Thymus (tissue), 11 donors: ENCODE measurements around the gene JAK1. TPM values are rescaled to one million over a fixed set of nuclear protein-coding genes. Genes with fewer than 3 reads are reported as not detected.

ENCODE experiments used
- DNase-seq, 9 donors: peaks; one replicate each; pipeline ENCODE4 v3.0.0-alpha.2; 2013; ENCODE audit warnings: low spot score in 9 of 9, low read depth in 6 of 9, missing footprints in 1 of 9
- H3K27ac ChIP-seq, 2 donors: one replicate each; pipeline ENCODE4 v1.5.1; 2013; ENCODE audit warnings: control low read depth in 1 of 2, low read depth in 1 of 2, low read length in 1 of 2, mild to moderate bottlenecking in 1 of 2, moderate library complexity in 1 of 2
- H3K27me3 ChIP-seq, 2 donors: one replicate each; pipeline ENCODE4 v1.5.1; 2013; ENCODE audit warnings: low read length in 1 of 2; ENCODE audit not compliant: control insufficient read depth in 2 of 2, insufficient read depth in 1 of 2
- H3K36me3 ChIP-seq, 2 donors: one replicate each; pipeline ENCODE4 v1.5.1; 2013; ENCODE audit warnings: low read length in 1 of 2, mild to moderate bottlenecking in 1 of 2, moderate library complexity in 1 of 2; ENCODE audit not compliant: control insufficient read depth in 2 of 2, insufficient read depth in 2 of 2
- H3K4me1 ChIP-seq, 2 donors: one replicate each; pipeline ENCODE4 v1.5.1; 2013; ENCODE audit warnings: low read length in 2 of 2; ENCODE audit not compliant: control insufficient read depth in 2 of 2, insufficient read depth in 2 of 2
- H3K4me3 ChIP-seq, 2 donors: one replicate each; pipeline ENCODE4 v1.5.1; 2013; ENCODE audit warnings: low read length in 2 of 2, control low read depth in 1 of 2, mild to moderate bottlenecking in 1 of 2
- H3K9me3 ChIP-seq, 2 donors: one replicate each; pipeline ENCODE4 v1.5.1; 2013; ENCODE audit warnings: low read length in 1 of 2, mild to moderate bottlenecking in 1 of 2; ENCODE audit not compliant: control insufficient read depth in 2 of 2, insufficient read depth in 1 of 2
- WGBS: extraction: QIAGEN DNeasy Blood & Tissue Kit; methylation state at CpG from one replicate; pipeline ENCODE4 v1.1.7; 2013; 5-methylcytosine and 5-hydroxymethylcytosine counted together
- polyA plus RNA-seq: library from polyadenylated mRNA; stranded (reverse); fragments of 200-250 nt; gene quantifications from one replicate; pipeline ENCODE4 v1.2.3, GENCODE V29; 2013
- total RNA-seq: library from RNA; stranded (reverse); fragments of 120-200 nt; gene quantifications from one replicate; pipeline ENCODE4 v1.2.4, GENCODE V29; 2013
- donor health status: healthy.

Gene JAK1
- total and polyA plus RNA-seq, 2 donors, result 97.4 to 101 TPM

DNA sequence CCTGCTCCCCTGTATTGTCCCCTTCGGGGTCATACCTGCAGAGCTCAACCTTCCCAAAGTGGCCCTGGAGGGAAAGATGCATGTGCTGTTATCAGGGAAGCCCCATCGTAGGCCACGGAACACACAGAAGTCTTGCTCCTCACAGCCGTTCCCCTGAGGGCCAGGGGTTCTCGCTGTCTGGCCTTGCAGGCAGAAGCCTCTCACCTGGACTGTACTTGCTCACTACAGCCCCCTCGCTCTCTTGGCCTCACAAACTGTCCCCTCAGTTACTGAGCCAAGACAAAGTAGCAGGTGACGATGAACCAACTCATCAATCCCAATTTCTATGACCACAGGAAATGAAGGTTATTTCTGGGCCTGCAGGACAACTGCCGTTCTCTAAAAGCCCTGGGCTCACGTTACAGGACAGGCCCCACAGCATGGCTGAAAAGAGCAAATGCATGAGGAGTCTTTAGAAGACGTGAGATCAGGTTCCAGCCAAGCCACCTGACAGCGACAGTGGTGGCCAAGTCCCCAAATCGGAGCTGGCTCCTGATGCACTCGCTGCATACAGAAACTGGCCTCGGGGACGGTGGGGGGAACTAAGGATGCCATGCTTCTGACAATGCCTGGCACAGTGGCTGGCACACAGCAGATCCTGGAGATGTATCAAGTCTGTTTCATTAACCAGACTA, 126.5 kb downstream of the JAK1 start:
- H3K9me3 ChIP-seq, result no peaks in the 10 kb centered on the region
- no peaks in the 10 kb centered on the region for H3K27me3 ChIP-seq
- 95% methylated on average over 15 of the region's 15 CpGs for WGBS
- H3K4me3 ChIP-seq, result no peak overlapping the region
- no peaks in the 10 kb centered on the region for H3K4me1 ChIP-seq
- no peak overlapping the region for H3K27ac ChIP-seq
- no peak for DNase-seq
- H3K36me3 ChIP-seq, result peaks cover 78 to 94% of the 10 kb centered on the region in 2 donors

DNA sequence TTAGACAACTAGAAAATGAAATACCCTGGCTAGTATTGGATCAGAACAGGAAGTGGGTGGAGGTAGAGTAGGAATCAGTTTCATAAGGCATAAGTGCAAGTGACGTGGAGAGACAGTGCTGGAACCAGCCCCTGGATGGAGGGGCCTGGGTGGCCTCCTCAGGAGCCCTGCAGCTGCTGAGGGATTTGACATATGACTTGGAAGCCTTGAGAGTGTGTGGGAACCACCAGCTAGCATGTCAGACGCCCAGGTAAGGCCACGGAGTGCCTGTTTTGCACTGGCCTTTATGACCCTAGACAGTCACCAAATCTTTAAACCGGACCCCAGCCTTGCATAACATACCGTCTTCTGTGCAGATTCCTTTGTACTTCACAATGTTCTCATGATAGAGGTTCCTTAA, 127.1 kb downstream of the JAK1 start:
- no peak for DNase-seq
- no peaks in the 10 kb centered on the region for H3K27me3 ChIP-seq
- H3K9me3 ChIP-seq, result no peaks in the 10 kb centered on the region
- WGBS, result 98% methylated on average over 5 of the region's 5 CpGs
- no peak overlapping the region for H3K27ac ChIP-seq
- no peak overlapping the region for H3K4me3 ChIP-seq
- H3K4me1 ChIP-seq, result no peaks in the 10 kb centered on the region
- H3K36me3 ChIP-seq, result peaks cover 74 to 92% of the 10 kb centered on the region in 2 donors

DNA sequence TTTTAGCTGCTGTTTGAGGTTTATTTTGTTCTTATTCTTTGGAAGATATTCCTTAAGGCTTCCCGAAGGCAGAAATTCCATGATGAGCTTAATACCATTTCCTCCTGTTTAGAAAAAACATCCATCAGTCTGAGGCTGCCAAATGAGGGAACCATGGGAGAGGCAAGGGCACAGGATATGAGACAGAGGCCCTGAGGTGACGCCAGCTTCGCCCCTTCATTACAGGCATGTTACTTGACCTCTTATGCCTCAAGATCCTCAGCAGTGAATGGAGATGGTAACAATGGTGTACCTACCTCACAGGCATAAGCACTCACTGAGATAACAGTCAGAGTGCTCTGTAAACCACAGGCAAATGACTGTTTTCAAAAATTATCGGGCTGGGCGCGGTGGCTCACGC, 127.9 kb downstream of the JAK1 start:
- Histone ChIP-seq H3K36me3 (peaks cover 71 to 92% of the 10 kb centered on the region in 2 donors), H3K9me3 (no peaks in the 10 kb centered on the region), H3K4me3 (no peak overlapping the region), H3K27ac (no peak overlapping the region), H3K4me1 (no peaks in the 10 kb centered on the region), H3K27me3 (no peaks in the 10 kb centered on the region)
- 98% methylated on average over 7 of the region's 7 CpGs for WGBS
- DNase-seq, result no peak

DNA sequence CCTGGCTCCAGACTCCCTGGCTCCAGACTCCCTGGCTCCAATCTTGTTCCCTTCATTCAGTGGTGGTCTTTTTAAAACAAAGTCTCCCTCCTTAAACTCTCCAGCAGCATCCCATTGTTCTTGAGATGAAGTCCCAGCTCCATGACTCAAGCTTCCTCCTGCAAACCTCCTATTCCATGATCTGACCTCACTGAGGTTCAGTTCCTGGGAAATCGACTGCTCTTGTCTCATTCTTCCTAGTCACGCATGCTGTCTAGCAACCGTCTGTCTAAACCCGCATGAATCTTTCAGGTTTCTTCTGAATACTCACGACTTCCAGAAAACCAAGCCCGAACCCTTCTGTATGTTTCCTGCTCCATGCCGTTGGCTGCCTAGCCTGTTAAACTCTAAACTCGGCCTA, 129.5 kb downstream of the JAK1 start:
- Histone ChIP-seq H3K4me3 (no peak overlapping the region), H3K27me3 (no peaks in the 10 kb centered on the region), H3K9me3 (no peaks in the 10 kb centered on the region), H3K36me3 (peaks cover 68 to 90% of the 10 kb centered on the region in 2 donors), H3K4me1 (no peaks in the 10 kb centered on the region), H3K27ac (no peak overlapping the region)
- DNase-seq, result no peak
- 98% methylated on average over 8 of the region's 8 CpGs for WGBS

DNA sequence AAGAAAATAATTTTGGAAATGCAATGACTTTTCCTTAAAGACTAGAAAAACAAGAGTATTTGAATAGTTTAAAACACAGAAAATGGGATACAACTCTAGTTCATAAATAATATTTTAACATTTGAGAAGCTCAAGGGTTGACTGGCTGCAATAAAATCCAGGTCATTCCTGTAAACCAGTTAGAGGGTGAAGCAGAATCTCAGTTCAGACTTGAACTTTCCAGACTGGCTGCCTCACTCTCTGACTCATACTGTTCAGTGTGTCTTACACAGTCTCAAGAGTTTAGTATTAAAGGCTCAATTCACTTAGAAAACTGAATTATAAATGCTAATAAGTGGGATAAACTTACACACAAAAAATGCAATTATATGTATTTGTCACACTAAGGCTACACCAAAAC, 131.6 kb downstream of the JAK1 start:
- DNase-seq, result no peak
- Histone ChIP-seq H3K27ac (no peak overlapping the region), H3K27me3 (no peaks in the 10 kb centered on the region), H3K36me3 (peaks cover 49 to 80% of the 10 kb centered on the region in 2 donors), H3K9me3 (no peaks in the 10 kb centered on the region), H3K4me1 (no peaks in the 10 kb centered on the region), H3K4me3 (no peak overlapping the region)

DNA sequence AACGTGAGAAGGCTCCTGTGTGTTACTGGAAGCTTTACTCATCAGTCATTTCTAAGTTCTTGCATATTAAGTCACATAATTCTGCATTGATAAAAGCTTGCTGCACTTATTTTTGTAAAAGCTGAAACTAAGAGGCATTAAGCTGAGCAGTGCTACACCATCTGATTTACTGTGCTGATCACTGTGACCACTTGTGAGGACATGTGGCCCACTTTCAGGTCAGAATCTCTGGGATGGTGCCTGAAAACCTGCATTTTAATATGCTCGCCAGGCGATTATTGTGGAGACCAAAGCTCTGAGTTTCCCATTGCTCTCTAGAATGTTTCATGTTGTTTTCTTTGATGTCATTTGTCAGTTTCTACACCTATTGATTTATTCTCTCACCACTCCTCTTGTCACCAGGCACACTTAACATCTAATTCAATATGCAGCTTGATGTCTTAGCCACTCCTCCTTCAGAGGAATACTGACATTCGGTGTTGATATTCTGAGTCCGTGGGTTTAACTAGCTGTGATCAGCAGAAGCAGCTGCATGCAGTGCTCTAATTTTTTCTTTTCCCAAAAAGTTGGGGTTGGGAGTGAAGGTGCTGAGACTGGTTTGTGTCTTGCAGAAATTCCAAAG, 136.2 kb downstream of the JAK1 start:
- 94% methylated on average over 5 of the region's 5 CpGs for WGBS
- no peak for DNase-seq
- no peaks in the 10 kb centered on the region for H3K9me3 ChIP-seq
- peaks cover 0 to 6% of the 10 kb centered on the region in 2 donors for H3K4me1 ChIP-seq
- H3K27me3 ChIP-seq, result no peaks in the 10 kb centered on the region
- no peak overlapping the region for H3K4me3 ChIP-seq
- peak overlapping the region in 1 of 2 donors; percentile 55 for H3K27ac ChIP-seq
- peaks cover 14 to 37% of the 10 kb centered on the region in 2 donors for H3K36me3 ChIP-seq

DNA sequence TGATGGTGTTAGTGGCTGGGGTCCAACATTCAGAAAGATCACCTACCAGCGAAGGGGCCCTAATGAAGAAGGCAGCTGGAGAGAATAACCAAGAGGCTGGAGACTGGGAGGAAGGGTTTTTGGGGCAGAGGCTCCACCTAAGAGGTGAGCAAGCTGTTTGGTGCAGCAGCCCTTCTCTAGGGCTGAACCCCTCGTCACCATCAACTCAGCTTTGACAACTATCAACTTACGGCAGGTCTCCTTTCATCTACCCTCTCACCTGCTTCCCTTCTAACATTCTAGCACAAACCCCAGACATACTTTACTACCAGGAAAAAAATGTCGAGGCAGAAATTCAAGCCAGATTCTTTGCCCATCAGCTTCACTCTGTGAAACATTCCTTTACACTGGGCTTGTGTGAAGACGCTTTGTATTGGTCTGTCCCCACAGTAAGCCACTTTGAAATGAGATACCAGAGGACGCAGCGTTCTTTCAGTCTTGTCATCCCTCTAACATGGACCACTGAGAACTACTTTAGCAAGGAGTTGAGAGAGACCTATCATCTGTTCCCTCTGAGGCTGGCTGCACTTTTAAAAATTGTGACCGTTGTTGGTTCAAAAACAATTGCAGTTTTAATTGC, 136.8 kb downstream of the JAK1 start:
- WGBS, result 88% methylated on average over 8 of the region's 8 CpGs
- Histone ChIP-seq H3K36me3 (peaks cover 9 to 32% of the 10 kb centered on the region in 2 donors), H3K27ac (peak overlapping the region in 1 of 2 donors; percentile 27), H3K4me1 (peaks cover 0 to 6% of the 10 kb centered on the region in 2 donors), H3K9me3 (no peaks in the 10 kb centered on the region), H3K27me3 (no peaks in the 10 kb centered on the region), H3K4me3 (no peak overlapping the region)
- DNase-seq, result peak in 1 of 9 donors; percentile 13

DNA sequence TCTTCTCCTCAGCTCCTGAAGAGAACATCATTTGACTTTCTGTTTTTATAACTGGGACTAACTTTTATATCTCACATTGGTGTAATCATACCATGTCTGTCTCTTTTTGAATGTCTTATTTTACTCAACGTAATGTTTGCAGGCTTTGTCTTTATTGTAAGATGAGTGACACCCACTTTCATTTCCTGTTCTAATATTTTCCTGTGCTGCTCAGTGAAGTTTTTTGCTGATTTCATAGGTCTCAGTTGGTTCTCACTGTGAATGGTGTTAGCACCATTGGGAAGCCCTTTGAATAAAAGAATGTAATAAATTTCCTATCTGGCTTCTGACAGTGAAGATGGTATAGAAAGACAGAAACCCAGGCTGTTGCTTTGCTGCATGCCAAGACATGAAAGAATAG, 137.5 kb downstream of the JAK1 start:
- Histone ChIP-seq H3K36me3 (peaks cover 9 to 26% of the 10 kb centered on the region in 2 donors), H3K9me3 (no peaks in the 10 kb centered on the region), H3K4me1 (peaks cover 0 to 6% of the 10 kb centered on the region in 2 donors), H3K27ac (peak overlapping the region in 1 of 2 donors; percentile 27), H3K4me3 (no peak overlapping the region), H3K27me3 (no peaks in the 10 kb centered on the region)
- 29% methylated on average over 1 of the region's 1 CpG for WGBS
- peak in 1 of 9 donors; percentile 18 for DNase-seq

DNA sequence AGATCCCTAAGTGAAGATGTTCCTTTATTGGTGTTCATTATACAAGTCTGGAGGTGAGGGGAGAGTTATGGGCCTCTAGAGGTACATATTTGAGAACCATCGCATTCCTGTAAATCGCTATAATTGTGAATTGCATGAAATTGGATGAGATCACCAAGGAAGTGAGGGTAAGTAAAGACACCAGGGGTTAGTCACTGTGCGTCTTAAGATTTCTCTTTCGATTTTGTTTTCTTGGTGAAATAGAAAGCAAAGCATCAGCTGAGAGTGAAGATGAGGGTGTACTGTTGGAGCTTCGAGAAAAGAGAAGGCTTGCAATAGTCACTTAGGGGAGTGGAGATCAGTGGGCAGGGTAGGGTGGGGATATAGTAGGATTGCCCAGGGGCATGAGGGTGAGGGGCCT, 139.4 kb downstream of the JAK1 start:
- Histone ChIP-seq H3K4me3 (no peak overlapping the region), H3K27me3 (no peaks in the 10 kb centered on the region), H3K36me3 (peaks cover 0 to 12% of the 10 kb centered on the region in 2 donors), H3K27ac (no peak overlapping the region), H3K9me3 (no peaks in the 10 kb centered on the region), H3K4me1 (peaks cover 0 to 6% of the 10 kb centered on the region in 2 donors)
- 94% methylated on average over 5 of the region's 5 CpGs for WGBS
- DNase-seq, result no peak
